Measurements from ENCODE around the gene HELT.

- TF ChIP-seq CTCF (tag by site-specific recombination; IDR thresholded peaks at IDR 0.05), result no peak
- no peak for TF ChIP-seq ZNF274 (IDR thresholded peaks at IDR 0.05; ENCODE audit: low read length)
- no peak for TF ChIP-seq ZNF274 (tag by site-specific recombination; IDR thresholded peaks at IDR 0.05; ENCODE audit: borderline replicate concordance)
- no peak for TF ChIP-seq ZNF292 (tag by site-specific recombination; IDR thresholded peaks at IDR 0.05; ENCODE audit: borderline replicate concordance, low read depth)
- no peak for TF ChIP-seq INSM2 (tag by site-specific recombination; IDR thresholded peaks at IDR 0.05)
These were observed 22.2 kb downstream of the HELT start for GRCh38 chr4:185040523-185040922.

All from HEK293 (cell line).